Stimulated activated naive CD8-positive, alpha-beta T cell treated with anti-CD3 and anti-CD28 coated beads, Interleukin-15, amount 100 ng/mL, for 72 hours (primary cell): ENCODE data around the gene HPDL.
"Not testable (repeated sequence)": the region's sequence is repeated elsewhere in the genome, so short reads cannot be mapped to it uniquely, and the experiment has no call there.

ENCODE experiments used
- ATAC-seq: fragments of 150-1000 bp; cut with Tn5 transposase; 2 replicates; pipeline ENCODE4 v1.10.0; 2021; ENCODE audit warnings: mild to moderate bottlenecking, moderate library complexity
- DNase-seq, 2 donors: peaks; one replicate each; pipeline ENCODE4 v3.0.0; 2021 to 2022
- H3K27ac Mint-ChIP-seq, 2 donors: one replicate each; pipeline ENCODE4 v1.8.0; 2022; ENCODE audit warnings: mild to moderate bottlenecking in 2 of 2, mixed read lengths in 2 of 2, moderate library complexity in 2 of 2
- H3K27me3 Mint-ChIP-seq: one replicate; pipeline ENCODE4 v1.8.0; 2022; ENCODE audit warnings: mixed read lengths
- H3K4me1 Mint-ChIP-seq: one replicate; pipeline ENCODE4 v1.8.0; 2022; ENCODE audit warnings: mild to moderate bottlenecking, mixed read lengths
- H3K4me3 Mint-ChIP-seq, 2 donors: one replicate each; pipeline ENCODE4 v1.8.0; 2022; ENCODE audit warnings: mild to moderate bottlenecking in 2 of 2, mixed read lengths in 2 of 2, moderate library complexity in 1 of 2
- H3K9me3 Mint-ChIP-seq, 2 donors: one replicate each; pipeline ENCODE4 v1.8.0; 2022; ENCODE audit warnings: mixed read lengths in 2 of 2

Gene HPDL

GRCh38 chr1:45359882-45360513 is 33.3 kb downstream of the HPDL start:
- no peak overlapping the region for H3K27ac Mint-ChIP-seq
- H3K27me3 Mint-ChIP-seq: no peaks in the 10 kb centered on the region
- ATAC-seq (peak; percentile 60), DNase-seq (peak; percentile 37 to 40)
- no peak overlapping the region for H3K4me3 Mint-ChIP-seq
- H3K9me3 Mint-ChIP-seq: no peaks in the 10 kb centered on the region
- H3K4me1 Mint-ChIP-seq: no peaks in the 10 kb centered on the region

GRCh38 chr1:45360981-45361380 is 34.3 kb downstream of the HPDL start:
- H3K4me3 Mint-ChIP-seq, H3K4me1 Mint-ChIP-seq, H3K9me3 Mint-ChIP-seq, ATAC-seq, DNase-seq, H3K27ac Mint-ChIP-seq, H3K27me3 Mint-ChIP-seq: not testable (repeated sequence)

- Mint-ChIP-seq H3K27me3 (no peaks in the 10 kb centered on the region), H3K9me3 (no peaks in the 10 kb centered on the region), H3K4me3 (no peak overlapping the region), H3K27ac (no peak overlapping the region), H3K4me1 (no peaks in the 10 kb centered on the region)
- no peak for ATAC-seq
- no peak for DNase-seq
Observed at GRCh38 chr1:45364294-45364693, 37.6 kb downstream of the HPDL start.

- Mint-ChIP-seq H3K4me1 (no peaks in the 10 kb centered on the region), H3K4me3 (no peak overlapping the region), H3K9me3 (no peaks in the 10 kb centered on the region), H3K27me3 (no peaks in the 10 kb centered on the region), H3K27ac (no peak overlapping the region)
- DNase-seq (no peak), ATAC-seq (no peak)
Observed at GRCh38 chr1:45365051-45365450, 38.4 kb downstream of the HPDL start.

GRCh38 chr1:45370575-45370974 is 43.9 kb downstream of the HPDL start:
- no peaks in the 10 kb centered on the region for H3K9me3 Mint-ChIP-seq
- H3K27ac Mint-ChIP-seq: no peak overlapping the region
- ATAC-seq (no peak), DNase-seq (no peak)
- no peaks in the 10 kb centered on the region for H3K27me3 Mint-ChIP-seq
- H3K4me1 Mint-ChIP-seq: no peaks in the 10 kb centered on the region
- no peak overlapping the region for H3K4me3 Mint-ChIP-seq

GRCh38 chr1:45373573-45373972 is 46.9 kb downstream of the HPDL start:
- no peak for DNase-seq
- H3K27ac Mint-ChIP-seq: peak overlapping the region in 1 of 2 donors; percentile 89
- no peaks in the 10 kb centered on the region for H3K9me3 Mint-ChIP-seq
- no peak overlapping the region for H3K4me3 Mint-ChIP-seq
- H3K27me3 Mint-ChIP-seq: no peaks in the 10 kb centered on the region
- ATAC-seq: no peak
- no peaks in the 10 kb centered on the region for H3K4me1 Mint-ChIP-seq

- H3K4me3 Mint-ChIP-seq: no peak overlapping the region
- H3K27ac Mint-ChIP-seq: no peak overlapping the region
- no peaks in the 10 kb centered on the region for H3K4me1 Mint-ChIP-seq
- DNase-seq (no peak), ATAC-seq (no peak)
- H3K9me3 Mint-ChIP-seq: no peaks in the 10 kb centered on the region
- no peaks in the 10 kb centered on the region for H3K27me3 Mint-ChIP-seq
Observed at GRCh38 chr1:45375104-45376090, 48.7 kb downstream of the HPDL start.

- Mint-ChIP-seq H3K4me1 (no peaks in the 10 kb centered on the region), H3K9me3 (no peaks in the 10 kb centered on the region), H3K27me3 (no peaks in the 10 kb centered on the region), H3K27ac (no peak overlapping the region), H3K4me3 (no peak overlapping the region)
- DNase-seq (no peak), ATAC-seq (no peak)
Observed at GRCh38 chr1:45378184-45378583, 51.5 kb downstream of the HPDL start.
